NCI-H2107 (cell line): ENCODE measurements around the gene MMP2.

ENCODE experiments used
- DNase-seq: peaks from one replicate; lab custom pipeline; 2025; lab: John Stamatoyannopoulos, UW

The MMP2 gene

DNA sequence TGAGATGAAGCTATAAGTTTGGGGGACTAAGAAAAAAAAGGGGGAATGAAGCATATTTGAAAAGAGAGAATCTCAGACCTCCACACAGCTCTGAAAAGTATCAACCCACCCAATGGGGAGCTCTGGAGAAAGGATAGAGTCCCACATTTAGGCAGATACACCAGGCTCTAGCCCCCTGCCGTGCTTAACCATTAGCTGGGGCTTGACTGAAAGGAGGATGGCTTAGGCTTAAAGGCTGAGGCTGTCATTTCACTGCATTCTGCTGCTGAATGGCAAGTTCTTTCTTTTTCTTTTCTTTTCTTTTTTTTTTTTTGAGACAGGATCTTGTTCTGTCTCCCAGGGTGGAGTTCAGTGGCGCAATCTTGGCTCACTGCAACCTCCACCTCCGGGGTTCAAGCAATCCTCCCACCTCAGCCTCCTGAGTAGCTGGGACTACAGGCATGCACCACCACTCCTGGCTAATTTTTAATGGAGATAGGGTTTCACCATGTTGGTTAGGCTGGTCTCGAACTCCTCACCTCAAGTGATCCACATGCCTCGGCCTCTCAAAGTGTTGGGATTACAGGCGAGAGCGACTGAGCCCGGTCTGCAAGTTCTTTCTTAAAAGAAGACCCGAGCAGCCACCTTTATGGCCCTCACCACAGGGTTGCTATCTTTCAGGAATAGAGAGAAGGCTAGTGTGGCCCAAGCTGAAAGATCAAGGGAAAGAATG, 9.0 kb upstream of the MMP2 start:
- DNase-seq = no peak

DNA sequence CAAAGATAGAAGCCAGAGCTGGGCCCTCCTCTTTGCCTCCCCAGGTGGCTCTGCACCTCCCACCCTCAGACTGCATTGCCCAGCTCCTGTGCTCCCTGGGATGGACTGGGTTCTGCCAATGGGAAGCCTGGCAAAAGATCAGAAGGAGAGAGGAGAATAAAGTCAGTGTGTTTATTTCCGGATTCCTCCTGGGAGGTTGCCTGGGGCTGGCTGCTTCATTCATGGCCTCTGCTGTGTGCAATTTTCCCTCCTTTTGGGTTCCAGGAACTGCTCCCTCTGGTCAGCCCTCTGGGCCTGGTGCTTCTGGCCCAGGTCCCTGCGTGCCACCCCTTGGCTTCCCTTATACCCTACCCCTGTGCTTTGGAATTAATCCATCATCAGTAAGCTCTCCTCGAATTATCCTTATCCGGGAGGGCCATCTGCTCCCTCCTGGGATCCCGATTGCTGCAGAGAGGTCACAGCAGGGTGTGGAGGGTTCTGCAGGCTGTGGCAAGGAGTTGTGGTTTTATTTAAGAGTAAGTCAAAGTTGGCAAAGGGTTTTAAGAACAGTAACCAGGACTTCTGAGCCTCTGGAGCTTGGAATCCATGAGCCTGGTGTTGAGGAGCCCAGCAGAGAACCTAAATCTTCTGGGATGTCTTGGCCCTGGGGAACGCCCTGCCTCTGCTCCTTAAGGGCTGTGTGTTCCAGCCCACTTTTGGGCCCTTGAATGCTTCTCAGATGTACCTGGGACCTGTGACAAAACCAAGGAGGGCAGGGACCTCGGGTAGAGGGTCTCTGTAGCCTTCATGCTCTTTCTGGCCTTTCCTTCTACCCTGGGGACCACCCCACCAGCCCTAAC, 8.2 kb upstream of the MMP2 start:
- DNase-seq = no peak

- no peak for DNase-seq
Observed at GRCh38 chr16:55471448-55472097, 7.4 kb upstream of the MMP2 start.

DNA sequence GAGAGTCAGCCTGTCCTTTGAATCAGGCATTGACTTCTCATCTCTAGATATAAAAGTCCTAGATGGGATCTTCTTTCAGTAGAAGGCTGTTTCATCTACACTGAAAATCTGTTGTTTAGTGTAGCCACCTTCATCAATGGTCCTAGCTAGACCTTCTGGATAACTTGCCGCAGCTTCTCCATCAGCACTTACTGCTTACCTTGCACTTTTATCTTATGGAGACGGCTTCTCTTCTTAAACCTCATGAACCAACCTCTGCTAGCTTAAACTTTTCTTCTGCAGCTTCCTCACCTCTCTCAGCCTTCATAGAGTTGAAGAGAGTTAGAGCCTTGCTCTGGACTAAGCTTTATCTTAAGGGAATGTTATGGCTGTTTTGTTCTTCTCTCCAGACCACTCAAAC, 5.4 kb upstream of the MMP2 start:
- no peak for DNase-seq

DNA sequence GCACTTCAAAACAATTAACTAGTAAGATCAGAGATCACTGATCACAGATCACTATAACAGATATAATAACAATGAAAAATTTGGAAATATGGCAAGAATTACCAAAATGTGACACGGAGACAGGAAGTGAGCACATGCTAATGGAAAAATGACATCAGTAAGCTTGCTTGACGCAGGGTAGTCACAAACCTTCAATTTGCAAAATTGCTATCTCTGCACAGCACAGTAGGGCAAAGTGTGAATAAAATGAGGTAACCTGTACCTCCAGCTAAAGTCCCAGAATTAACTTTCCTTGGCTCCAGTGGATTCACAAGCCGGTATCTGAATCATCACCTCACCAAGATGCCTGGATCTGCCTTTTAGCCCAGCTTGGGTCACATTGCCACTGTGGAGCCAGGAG, 4.2 kb upstream of the MMP2 start:
- DNase-seq = no peak

DNA sequence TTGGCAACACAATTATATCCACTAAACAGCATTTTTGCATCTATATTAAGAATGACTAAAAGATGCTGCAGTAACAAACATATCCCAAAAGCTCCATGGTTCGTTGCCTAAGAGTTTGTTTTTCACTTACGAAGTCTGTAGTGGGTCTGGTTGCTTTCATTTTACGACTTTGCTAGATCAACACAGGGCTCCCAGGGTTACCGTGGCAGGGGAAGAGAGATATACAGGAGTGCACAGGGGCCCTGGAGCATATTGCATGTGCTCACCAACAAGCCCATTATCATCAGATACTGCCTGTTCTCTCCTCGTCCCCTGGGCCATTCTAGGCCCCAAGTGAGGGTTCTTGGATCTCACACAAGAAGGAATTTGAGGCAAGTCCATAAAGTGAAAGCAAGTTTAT, 3.1 kb upstream of the MMP2 start:
- DNase-seq = no peak

DNA sequence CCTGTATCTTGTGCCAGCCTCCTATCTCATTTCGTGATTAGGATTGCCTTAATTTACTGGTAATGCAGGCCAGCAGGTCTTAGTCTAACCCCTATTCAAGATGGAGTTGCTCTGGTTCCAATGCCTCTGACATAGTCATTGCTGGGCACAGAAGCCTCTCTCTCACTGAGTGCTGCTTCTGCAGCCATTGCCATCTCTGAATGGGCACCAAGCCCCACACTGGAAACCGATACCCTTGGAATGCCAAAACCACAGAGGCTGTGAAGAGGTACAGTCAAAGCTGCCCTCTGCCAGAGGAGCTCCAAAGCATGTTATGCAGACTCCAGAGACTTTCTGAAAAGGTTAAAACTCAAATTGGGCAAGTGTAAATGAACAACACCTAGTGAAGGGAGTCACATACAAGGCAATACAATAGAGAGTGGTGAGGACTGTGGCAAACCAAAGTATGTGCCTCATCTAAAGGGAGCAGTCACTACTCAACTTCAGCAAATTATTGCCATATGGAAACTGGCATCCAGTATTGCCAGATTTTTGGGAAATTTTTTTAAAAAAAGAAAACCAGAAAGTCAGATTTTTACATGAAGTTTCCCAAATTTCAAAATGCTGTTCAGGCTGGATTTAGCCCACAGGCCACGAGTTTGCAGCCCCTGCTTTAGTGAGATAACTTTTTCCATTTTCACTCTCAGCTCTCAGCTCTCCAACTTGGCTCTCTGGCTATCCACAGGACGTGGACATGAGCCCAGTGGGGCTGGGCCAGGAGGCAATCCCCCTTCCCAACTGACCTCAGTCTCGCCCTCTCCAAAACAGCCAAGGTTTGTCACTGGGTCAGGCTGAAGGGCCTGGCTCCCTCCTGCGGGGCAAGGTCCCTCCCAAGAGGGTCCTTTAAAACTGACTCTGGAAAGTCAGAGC, 2.1 kb upstream of the MMP2 start:
- DNase-seq = no peak

DNA sequence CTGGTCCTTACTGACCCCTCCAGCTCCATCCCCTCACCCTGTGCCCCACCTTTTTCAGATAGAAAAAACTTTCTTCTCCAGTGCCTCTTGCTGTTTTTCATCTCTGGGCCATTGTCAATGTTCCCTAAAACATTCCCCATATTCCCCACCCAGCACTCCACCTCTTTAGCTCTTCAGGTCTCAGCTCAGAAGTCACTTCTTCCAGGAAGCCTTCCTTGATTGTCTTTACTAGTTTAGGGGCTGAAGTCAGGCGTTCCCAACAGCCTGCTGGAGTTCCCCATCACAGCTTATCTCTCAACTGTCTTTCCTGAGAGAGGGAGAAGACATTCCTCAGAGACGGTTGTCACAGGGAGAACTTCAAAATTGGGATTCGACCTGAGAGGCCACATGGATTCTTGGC, 1.3 kb upstream of the MMP2 start:
- no peak for DNase-seq

DNA sequence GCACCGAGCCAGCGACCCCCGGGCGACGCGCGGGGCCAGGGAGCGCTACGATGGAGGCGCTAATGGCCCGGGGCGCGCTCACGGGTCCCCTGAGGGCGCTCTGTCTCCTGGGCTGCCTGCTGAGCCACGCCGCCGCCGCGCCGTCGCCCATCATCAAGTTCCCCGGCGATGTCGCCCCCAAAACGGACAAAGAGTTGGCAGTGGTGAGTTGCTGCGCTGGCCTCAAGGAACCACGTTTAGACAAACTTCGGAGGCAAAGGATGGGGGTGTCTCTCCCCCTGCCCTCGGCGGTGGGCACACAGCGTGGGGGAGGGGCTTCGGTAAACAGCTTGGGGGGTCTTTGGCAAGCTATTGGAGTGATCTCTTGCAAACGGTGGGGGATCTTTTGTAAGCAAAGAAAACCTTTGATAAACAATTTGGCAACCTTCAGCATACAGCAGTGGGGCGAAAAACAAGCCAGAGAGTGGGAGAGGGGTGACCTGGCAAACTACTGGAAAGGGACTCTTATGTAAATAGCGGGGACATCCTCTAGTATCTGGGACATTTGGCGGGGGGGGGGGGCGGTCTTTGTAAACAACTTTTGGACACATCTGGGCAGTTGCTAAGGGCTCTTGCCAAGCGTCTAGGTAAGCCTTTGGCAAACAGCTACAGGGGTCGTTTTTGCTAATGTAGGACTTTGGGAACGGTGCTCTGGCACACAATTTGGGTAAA, 587 bp downstream of the MMP2 start:
- no peak for DNase-seq

GRCh38 chr16:55480228-55480655, 1.2 kb downstream of the MMP2 start:
- DNase-seq = no peak

- no peak for DNase-seq
Observed at GRCh38 chr16:55481023-55481422, 2.0 kb downstream of the MMP2 start.

- no peak for DNase-seq
Observed at GRCh38 chr16:55482056-55482455, 3.1 kb downstream of the MMP2 start.

GRCh38 chr16:55487048-55487803, 8.2 kb downstream of the MMP2 start:
- no peak for DNase-seq

- no peak for DNase-seq
Observed at GRCh38 chr16:55488306-55488705, 9.3 kb downstream of the MMP2 start.

DNA sequence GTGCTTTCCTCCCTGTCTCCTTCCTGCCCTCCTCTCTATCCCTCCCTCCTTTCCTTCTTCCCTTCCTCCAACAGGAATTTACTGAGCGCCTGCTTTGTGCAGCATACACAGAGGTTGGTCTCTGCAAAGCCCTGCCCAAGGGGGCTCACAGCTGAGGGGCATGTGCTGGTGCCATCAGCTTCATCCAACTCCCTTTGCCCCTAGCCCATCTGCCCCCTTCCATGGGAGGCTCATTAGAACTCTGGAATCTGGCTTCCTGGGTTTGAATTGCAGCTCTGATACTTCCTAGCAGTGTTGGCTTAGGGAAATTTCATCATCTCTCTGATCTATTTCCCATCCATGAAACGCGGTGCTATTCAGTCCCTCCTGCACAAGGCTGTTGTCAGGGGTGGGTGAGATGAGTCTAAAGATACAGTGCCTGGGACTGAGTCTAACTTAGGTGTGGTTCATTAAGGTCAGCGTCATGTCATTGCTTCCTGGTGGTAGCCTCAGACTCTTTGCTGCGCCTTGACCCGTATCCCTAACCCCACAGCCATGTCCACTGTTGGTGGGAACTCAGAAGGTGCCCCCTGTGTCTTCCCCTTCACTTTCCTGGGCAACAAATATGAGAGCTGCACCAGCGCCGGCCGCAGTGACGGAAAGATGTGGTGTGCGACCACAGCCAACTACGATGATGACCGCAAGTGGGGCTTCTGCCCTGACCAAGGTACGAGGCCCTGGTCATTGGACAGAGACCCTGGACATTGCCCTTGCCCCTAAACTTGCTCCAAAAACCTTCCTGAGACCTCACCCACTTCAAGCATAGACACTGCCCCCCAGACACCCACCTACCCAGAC, 10.3 kb downstream of the MMP2 start:
- no peak for DNase-seq

GRCh38 chr16:55489956-55490265, 10.9 kb downstream of the MMP2 start:
- no peak for DNase-seq

GRCh38 chr16:55490301-55490700, 11.3 kb downstream of the MMP2 start:
- DNase-seq = no peak

DNA sequence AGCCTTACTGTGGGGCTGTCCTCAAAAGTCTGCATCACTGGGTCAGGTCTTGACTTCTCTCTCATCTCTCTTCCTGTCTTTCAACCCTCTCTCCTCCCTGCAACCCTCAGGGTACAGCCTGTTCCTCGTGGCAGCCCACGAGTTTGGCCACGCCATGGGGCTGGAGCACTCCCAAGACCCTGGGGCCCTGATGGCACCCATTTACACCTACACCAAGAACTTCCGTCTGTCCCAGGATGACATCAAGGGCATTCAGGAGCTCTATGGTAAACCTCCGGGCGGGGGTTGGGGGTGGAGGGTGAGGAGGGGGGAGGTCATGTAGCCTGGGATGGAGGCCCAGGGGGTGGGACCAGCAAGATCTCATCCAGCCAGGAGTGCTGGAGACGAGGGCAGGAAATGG, 12.7 kb downstream of the MMP2 start:
- DNase-seq = no peak

GRCh38 chr16:55492756-55493380, 13.9 kb downstream of the MMP2 start:
- DNase-seq = no peak
